B cell (primary cell): Measurements from ENCODE around the gene POU2AF2. TPM values are rescaled to one million over a fixed set of nuclear protein-coding genes. Genes with fewer than 3 reads are reported as not detected.

Source experiments
- ATAC-seq: fragments of 200-7000 bp; cut with Tn5 transposase; one replicate; pipeline ENCODE4 v1.10.0; 2021; ENCODE audit warnings: low read depth, mild to moderate bottlenecking, moderate number of reproducible peaks, moderate library complexity
- CTCF ChIA-PET: fragments of 350-600 bp; sonication (Branson Sonifier 250); formaldehyde crosslinking; loops from one replicate; lab custom pipeline; 2021; ENCODE audit warnings: antibody characterized with exemption, inconsistent platforms; lab: Charles Lee
- POLR2A ChIA-PET: fragments of 350-600 bp; sonication (Branson Sonifier 250); formaldehyde crosslinking; loops from one replicate; lab custom pipeline; 2021; ENCODE audit warnings: antibody characterized with exemption; lab: Charles Lee
- DNase-seq: peaks from one replicate; pipeline ENCODE4 v3.0.0; 2013
- H2AFZ ChIP-seq: 2 replicates; pipeline ENCODE4 v1.6.1; 2012; ENCODE audit warnings: mild to moderate bottlenecking, low read depth, low read length; ENCODE audit not compliant: insufficient read depth, poor library complexity, severe bottlenecking
- H3K27ac ChIP-seq, 2 donors: 1 replicate in 1 of 2; 2 replicates in 1 of 2; pipeline ENCODE4 v1.5.1; 2012 to 2013; ENCODE audit warnings: low read length in 2 of 2, mild to moderate bottlenecking in 2 of 2, moderate library complexity in 1 of 2
- H3K27me3 ChIP-seq, 4 experiments: fragments of 200-600 bp in 1 of 4; sonication (generic) in 1 of 4; replicated peaks in 1 of 4; 1 replicate in 2 of 4; 2 replicates in 2 of 4; pipeline versions ENCODE4 v1.6.1 to v1.7.0; 2013 to 2016; ENCODE audit warnings: low read length in 3 of 4, mild to moderate bottlenecking in 2 of 4, mixed read lengths in 1 of 4, moderate library complexity in 1 of 4; ENCODE audit not compliant: insufficient read depth in 4 of 4, control insufficient read depth in 3 of 4; ENCODE audit errors: control extremely low read depth in 1 of 4
- H3K36me3 ChIP-seq, 2 experiments: replicated peaks in 1 of 2; 1 replicate in 1 of 2; 2 replicates in 1 of 2; pipeline versions ENCODE4 v1.6.1 to v1.7.1; 2013; ENCODE audit warnings: low read length in 1 of 2; ENCODE audit not compliant: insufficient read depth in 2 of 2, control insufficient read depth in 1 of 2; ENCODE audit errors: control extremely low read depth in 1 of 2, extremely low read depth in 1 of 2
- H3K4me1 ChIP-seq, 2 donors: fragments of 200-600 bp in 1 of 2; sonication (generic) in 1 of 2; 1 replicate in 1 of 2; 2 replicates in 1 of 2; pipeline versions ENCODE4 v1.5.1 to v1.6.1; 2013 to 2017; ENCODE audit warnings: low read length in 2 of 2; ENCODE audit not compliant: control insufficient read depth in 2 of 2, insufficient read depth in 2 of 2
- H3K4me2 ChIP-seq: replicated peaks from 2 replicates; pipeline ENCODE3; 2012; ENCODE audit warnings: mild to moderate bottlenecking, low read depth, low read length; ENCODE audit not compliant: poor library complexity, severe bottlenecking
- H3K4me3 ChIP-seq, 5 experiments: fragments of 200-600 bp in 1 of 5; sonication (generic) in 1 of 5; 1 replicate in 3 of 5; 2 replicates in 2 of 5; pipeline versions ENCODE4 v1.5.1 to v1.7.0; 2011 to 2016; ENCODE audit warnings: low read length in 4 of 5, mild to moderate bottlenecking in 4 of 5, low read depth in 2 of 5, control low read depth in 1 of 5, moderate library complexity in 1 of 5; ENCODE audit not compliant: insufficient read depth in 1 of 5; ENCODE audit errors: control extremely low read depth in 1 of 5, extremely low read depth in 1 of 5
- H3K79me2 ChIP-seq: fragments of 200-600 bp; sonication (generic); one replicate; pipeline ENCODE4 v1.6.0; 2016; ENCODE audit warnings: low read length; ENCODE audit not compliant: control insufficient read depth, insufficient read depth
- H3K9ac ChIP-seq: fragments of 200-600 bp; sonication (generic); 2 replicates; pipeline ENCODE4 v1.6.1; 2017; ENCODE audit warnings: mild to moderate bottlenecking, low read length, moderate library complexity
- H3K9me3 ChIP-seq, 3 donors: one replicate each; pipeline versions ENCODE4 v1.6.1 to v1.7.1; 2013; ENCODE audit warnings: low read length in 2 of 3; ENCODE audit not compliant: control insufficient read depth in 2 of 3, insufficient read depth in 1 of 3; ENCODE audit errors: control extremely low read depth in 1 of 3
- H4K20me1 ChIP-seq: 2 replicates; pipeline ENCODE4 v1.6.0; 2012; ENCODE audit warnings: mild to moderate bottlenecking, low read length; ENCODE audit not compliant: insufficient read depth, control insufficient read depth, poor library complexity, severe bottlenecking
- H3K27ac Mint-ChIP-seq: one replicate; pipeline ENCODE4 v1.8.0; 2021; ENCODE audit warnings: mixed read lengths
- H3K27me3 Mint-ChIP-seq: one replicate; pipeline ENCODE4 v1.8.0; 2021; ENCODE audit warnings: mixed read lengths
- H3K4me1 Mint-ChIP-seq: one replicate; pipeline ENCODE4 v1.8.0; 2021; ENCODE audit warnings: mixed read lengths
- H3K4me3 Mint-ChIP-seq: one replicate; pipeline ENCODE4 v1.8.0; 2021; ENCODE audit warnings: mixed read lengths
- H3K9me3 Mint-ChIP-seq: one replicate; pipeline ENCODE4 v1.8.0; 2022; ENCODE audit warnings: mixed read lengths; ENCODE audit not compliant: insufficient read depth
- CTCF ChIP-seq: fragments of 200-600 bp; IDR thresholded peaks from one replicate; pipeline ENCODE4 v1.8.0; 2022; ENCODE audit warnings: antibody characterized with exemption, mild to moderate bottlenecking
- EZH2 ChIP-seq: IDR thresholded peaks from 2 replicates; pipeline ENCODE4 v1.6.1; 2012; ENCODE audit warnings: borderline replicate concordance, low read depth, mild to moderate bottlenecking, moderate library complexity, low read length; ENCODE audit not compliant: insufficient read depth, poor library complexity, severe bottlenecking
- WGBS: methylation state at CpG from one replicate; pipeline ENCODE4 v1.1.5; 2013; ENCODE audit warnings: missing lambda C conversion rate; ENCODE audit not compliant: insufficient coverage; 5-methylcytosine and 5-hydroxymethylcytosine counted together
- intact Hi-C: fragments of 100-400 bp; cut with micrococcal nuclease; formaldehyde crosslinking; loops from one replicate; pipeline ENCODE4 v1.10.0; 2022
- polyA minus RNA-seq: library from RNA; depleted of rRNA, polyadenylated mRNA; stranded (reverse); fragments of >200 nt; gene quantifications from 2 replicates; pipeline ENCODE4 v1.2.3, GENCODE V29; 2012
- polyA plus RNA-seq: library from polyadenylated mRNA; depleted of rRNA; stranded (reverse); fragments of >200 nt; gene quantifications from 2 replicates; pipeline ENCODE4 v1.2.3, GENCODE V29; 2012
- total RNA-seq, 2 donors: library from RNA; stranded (reverse); fragments of 120-200 nt in 1 of 2; gene quantifications; 1 replicate in 1 of 2; 2 replicates in 1 of 2; pipeline versions ENCODE4 v1.2.3 to v1.2.4, GENCODE V29; 2013 to 2022

POU2AF2 gene
- not detected in 2 replicates for total RNA-seq
- total RNA-seq (2013) = not detected
- not detected in 2 replicates for polyA plus RNA-seq
- polyA minus RNA-seq = not detected in 2 replicates

GRCh38 chr11:111245425-111245824, at the start of gene POU2AF2:
TSS of gene POU2AF2 (plus strand) at chr11:111245725. CDS start at chr11:111245854, 129 bp downstream.
- intact Hi-C loops = no loop called here
- Histone ChIP-seq H3K4me3 (no peak within 1 kb of the TSS), H4K20me1 (no peaks in the 10 kb centered on the region), H3K9ac (no peak within 1 kb of the TSS), H3K9me3 (no peaks in the 10 kb centered on the region), H3K36me3 (no peaks in the 10 kb centered on the region), H3K4me1 (no peaks in the 10 kb centered on the region), H3K27ac (no peak within 1 kb of the TSS), H2AFZ (no peak within 1 kb of the TSS), H3K4me2 (no peak within 1 kb of the TSS), H3K79me2 (no peaks in the 10 kb centered on the region), H3K27me3 (peaks cover 0 to 7% (median 1%) of the 10 kb centered on the region in 4 experiments)
- POLR2A ChIA-PET = interaction anchor here (0.6 kb wide), 1 partner anchor 1116 kb away, joined by 3 read pairs; no protein-coding TSS in a partner anchor
- ATAC-seq (no peak), DNase-seq (no peak)
- peaks cover 49% of the 10 kb centered on the region for H3K27me3 Mint-ChIP-seq
- H3K27ac Mint-ChIP-seq = no peak within 1 kb of the TSS
- H3K4me1 Mint-ChIP-seq = no peaks in the 10 kb centered on the region
- CTCF ChIA-PET = interaction anchor here (1.1 to 2.3 kb wide), 2 partner anchors 15 to 37 kb away, joined by 3 to 7 read pairs; no protein-coding TSS in a partner anchor
- H3K4me3 Mint-ChIP-seq = no peak within 1 kb of the TSS
- no peak for TF ChIP-seq EZH2
- H3K9me3 Mint-ChIP-seq = no peaks in the 10 kb centered on the region
- no CpG with 5 or more reads among the region's 1 CpG for WGBS

- no CpG with 5 or more reads among the region's 3 CpGs for WGBS
- intact Hi-C loops = no loop called here
- Mint-ChIP-seq H3K27me3 (no peaks in the 10 kb centered on the region), H3K4me1 (peaks cover 16% of the 10 kb centered on the region), H3K4me3 (no peak overlapping the region), H3K9me3 (peaks cover 7% of the 10 kb centered on the region), H3K27ac (no peak overlapping the region)
- CTCF ChIA-PET = interaction anchor here (1.6 kb wide), 1 partner anchor 14 kb away, joined by 3 read pairs; no protein-coding TSS in a partner anchor
- no peak overlapping the region for H3K4me2 ChIP-seq
- no peaks in the 10 kb centered on the region for H3K36me3 ChIP-seq
- no peaks in the 10 kb centered on the region for H3K79me2 ChIP-seq
- ATAC-seq = no peak
- no peak for DNase-seq
- H3K27ac ChIP-seq = no peak overlapping the region
- H4K20me1 ChIP-seq = no peaks in the 10 kb centered on the region
- peak overlapping the region; percentile 11 for H2AFZ ChIP-seq
- no peak overlapping the region for H3K4me3 ChIP-seq
- H3K4me1 ChIP-seq = peaks cover 6 to 7% of the 10 kb centered on the region in 2 donors
- no peaks in the 10 kb centered on the region for H3K27me3 ChIP-seq
- no peak for TF ChIP-seq CTCF
- no peak for TF ChIP-seq EZH2
- no peak overlapping the region for H3K9ac ChIP-seq
- no peaks in the 10 kb centered on the region for H3K9me3 ChIP-seq
- POLR2A ChIA-PET = no interaction called here
Observed at GRCh38 chr11:111200010-111200534, 45.5 kb upstream of the POU2AF2 start.
